GM12878 (cell line): ENCODE data around the gene CRB2. TPM values are rescaled to one million over a fixed set of nuclear protein-coding genes. Genes with fewer than 3 reads are reported as not detected.

Experiments used
- BHLHE40 ChIP-seq, 2 experiments: fragments of 450-650 bp in 1 of 2; IDR thresholded peaks; 2 replicates each; pipeline ENCODE4 v1.6.1; 2011 to 2017; ENCODE audit warnings: low read depth in 2 of 2, borderline replicate concordance in 1 of 2, improper control_type of control experiment in 1 of 2, low read length in 1 of 2, mild to moderate bottlenecking in 1 of 2
- CEBPB ChIP-seq, 2 experiments: fragments of 150-350 bp in 1 of 2; IDR thresholded peaks; 2 replicates each; pipeline ENCODE4 v1.6.1; 2012 to 2014; ENCODE audit warnings: low read depth in 2 of 2, low read length in 2 of 2, borderline replicate concordance in 1 of 2, inconsistent platforms in 1 of 2
- EP300 ChIP-seq, 2 experiments: fragments of 150-350 bp in 1 of 2; IDR thresholded peaks; 2 replicates each; pipeline ENCODE4 v1.6.1; 2011 to 2012; ENCODE audit warnings: low read depth in 2 of 2, low read length in 2 of 2, borderline replicate concordance in 1 of 2, improper control_type of control experiment in 1 of 2, inconsistent platforms in 1 of 2; ENCODE audit not compliant: control insufficient read depth in 1 of 2
- KLF5 ChIP-seq: fragments of 450-650 bp; IDR thresholded peaks from 2 replicates; pipeline ENCODE4 v1.6.1; 2014; ENCODE audit warnings: mild to moderate bottlenecking; ENCODE audit not compliant: partially characterized antibody
- MEF2B ChIP-seq: fragments of 450-650 bp; IDR thresholded peaks from 2 replicates; pipeline ENCODE4 v1.6.1; 2018; ENCODE audit warnings: mild to moderate bottlenecking, moderate library complexity; ENCODE audit not compliant: partially characterized antibody, poor library complexity, severe bottlenecking
- RAD21 ChIP-seq: IDR thresholded peaks from 2 replicates; pipeline ENCODE4 v1.6.1; 2011; ENCODE audit warnings: mild to moderate bottlenecking, low read depth, low read length, moderate library complexity; ENCODE audit not compliant: insufficient read depth
- SIN3A ChIP-seq: IDR thresholded peaks from 2 replicates; pipeline ENCODE4 v1.6.1; 2012; ENCODE audit warnings: low read depth, low read length, improper control_type of control experiment
- polyA plus RNA-seq, 11 experiments: library from polyadenylated mRNA; depleted of rRNA in 4 of 11; unstranded in 6 of 11; stranded (reverse) in 5 of 11; fragments of >200 nt; fragmentation: Nextera tagmentation in 4 of 11; fragmentation: Illumina TruSeq in 1 of 11; extraction: Ambion mirVana in 4 of 11; extraction: Trizol in 1 of 11; gene quantifications; 1 replicate in 1 of 11; 2 replicates in 10 of 11; pipeline versions ENCODE4 v1.2.1 to v1.2.3, GENCODE V29; 2011 to 2016; ENCODE audit warnings: inconsistent platforms in 2 of 11, missing spikeins in 2 of 11, low read depth in 1 of 11
- total RNA-seq, 4 experiments: library from RNA; depleted of rRNA in 3 of 4; stranded (reverse); fragments of >200 nt in 3 of 4; fragmentation: Illumina TruSeq in 1 of 4; extraction: Trizol in 1 of 4; gene quantifications; 2 replicates each; pipeline versions ENCODE4 v1.2.1 to v1.2.3, GENCODE V29; 2013 to 2021
- TF ChIP-seq, protein P1 (sequence below): IDR thresholded peaks from 2 replicates; pipeline ENCODE4 v1.6.1; 2012; ENCODE audit warnings: mild to moderate bottlenecking, low read depth, low read length
- TF ChIP-seq, protein P2 (sequence below): fragments of 450-650 bp; IDR thresholded peaks from 2 replicates; pipeline ENCODE4 v1.6.1; 2018; ENCODE audit warnings: mild to moderate bottlenecking, low read depth, moderate library complexity; ENCODE audit not compliant: partially characterized antibody
- TF ChIP-seq, protein P3 (sequence below): fragments of 450-650 bp; IDR thresholded peaks from 2 replicates; pipeline ENCODE4 v1.6.1; 2017; ENCODE audit warnings: mild to moderate bottlenecking, moderate library complexity
- TF ChIP-seq, protein P4 (sequence below): IDR thresholded peaks from 2 replicates; pipeline ENCODE4 v1.6.1; 2012; ENCODE audit warnings: improper control_type of control experiment, low read depth, low read length; ENCODE audit not compliant: insufficient replicate concordance

Gene CRB2
- total and polyA plus RNA-seq, 10 of the 15 experiments (the other 5 are each of a cell fraction or from before 2014, with no cell fraction given), result 0.01 to 0.80 (median 0.23) TPM; not detected in 3

DNA sequence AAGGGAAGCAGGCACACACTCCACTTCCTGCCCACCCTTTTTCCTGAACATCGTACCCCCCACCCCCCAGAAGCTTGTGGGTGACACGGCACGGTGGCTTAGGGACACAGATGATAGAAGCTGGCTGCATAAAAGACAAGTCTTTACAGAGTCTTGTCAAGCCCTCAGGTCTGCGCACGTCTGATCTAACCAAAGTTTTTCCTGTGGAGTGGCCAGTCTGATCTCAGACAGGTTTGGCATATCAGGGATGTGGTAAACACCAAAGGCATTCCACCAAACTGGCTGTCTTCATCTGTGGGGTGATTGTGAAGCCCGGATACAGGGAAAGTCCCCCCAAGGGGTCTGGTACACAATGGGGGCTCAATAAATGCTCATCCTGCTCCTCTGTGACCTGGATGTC is 50.0 kb downstream of the CRB2 start (continued):
- TF ChIP-seq, protein P1, sequence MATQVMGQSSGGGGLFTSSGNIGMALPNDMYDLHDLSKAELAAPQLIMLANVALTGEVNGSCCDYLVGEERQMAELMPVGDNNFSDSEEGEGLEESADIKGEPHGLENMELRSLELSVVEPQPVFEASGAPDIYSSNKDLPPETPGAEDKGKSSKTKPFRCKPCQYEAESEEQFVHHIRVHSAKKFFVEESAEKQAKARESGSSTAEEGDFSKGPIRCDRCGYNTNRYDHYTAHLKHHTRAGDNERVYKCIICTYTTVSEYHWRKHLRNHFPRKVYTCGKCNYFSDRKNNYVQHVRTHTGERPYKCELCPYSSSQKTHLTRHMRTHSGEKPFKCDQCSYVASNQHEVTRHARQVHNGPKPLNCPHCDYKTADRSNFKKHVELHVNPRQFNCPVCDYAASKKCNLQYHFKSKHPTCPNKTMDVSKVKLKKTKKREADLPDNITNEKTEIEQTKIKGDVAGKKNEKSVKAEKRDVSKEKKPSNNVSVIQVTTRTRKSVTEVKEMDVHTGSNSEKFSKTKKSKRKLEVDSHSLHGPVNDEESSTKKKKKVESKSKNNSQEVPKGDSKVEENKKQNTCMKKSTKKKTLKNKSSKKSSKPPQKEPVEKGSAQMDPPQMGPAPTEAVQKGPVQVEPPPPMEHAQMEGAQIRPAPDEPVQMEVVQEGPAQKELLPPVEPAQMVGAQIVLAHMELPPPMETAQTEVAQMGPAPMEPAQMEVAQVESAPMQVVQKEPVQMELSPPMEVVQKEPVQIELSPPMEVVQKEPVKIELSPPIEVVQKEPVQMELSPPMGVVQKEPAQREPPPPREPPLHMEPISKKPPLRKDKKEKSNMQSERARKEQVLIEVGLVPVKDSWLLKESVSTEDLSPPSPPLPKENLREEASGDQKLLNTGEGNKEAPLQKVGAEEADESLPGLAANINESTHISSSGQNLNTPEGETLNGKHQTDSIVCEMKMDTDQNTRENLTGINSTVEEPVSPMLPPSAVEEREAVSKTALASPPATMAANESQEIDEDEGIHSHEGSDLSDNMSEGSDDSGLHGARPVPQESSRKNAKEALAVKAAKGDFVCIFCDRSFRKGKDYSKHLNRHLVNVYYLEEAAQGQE, result no peak
- TF ChIP-seq KLF5 (no peak), CEBPB (IDR thresholded peaks at IDR 0.05; ENCODE audit: borderline replicate concordance in 1 of 2, low read depth in 2 of 2, low read length in 2 of 2) (no peak), MEF2B (no peak), RAD21 (no peak), SIN3A (no peak), EP300 (IDR thresholded peaks at IDR 0.05; ENCODE audit: borderline replicate concordance in 1 of 2, control insufficient read depth in 1 of 2, low read depth in 2 of 2, low read length in 2 of 2) (no peak), BHLHE40 (IDR thresholded peaks at IDR 0.05; ENCODE audit: borderline replicate concordance in 1 of 2, low read depth in 2 of 2, low read length in 1 of 2) (no peak)
- TF ChIP-seq, protein P2, sequence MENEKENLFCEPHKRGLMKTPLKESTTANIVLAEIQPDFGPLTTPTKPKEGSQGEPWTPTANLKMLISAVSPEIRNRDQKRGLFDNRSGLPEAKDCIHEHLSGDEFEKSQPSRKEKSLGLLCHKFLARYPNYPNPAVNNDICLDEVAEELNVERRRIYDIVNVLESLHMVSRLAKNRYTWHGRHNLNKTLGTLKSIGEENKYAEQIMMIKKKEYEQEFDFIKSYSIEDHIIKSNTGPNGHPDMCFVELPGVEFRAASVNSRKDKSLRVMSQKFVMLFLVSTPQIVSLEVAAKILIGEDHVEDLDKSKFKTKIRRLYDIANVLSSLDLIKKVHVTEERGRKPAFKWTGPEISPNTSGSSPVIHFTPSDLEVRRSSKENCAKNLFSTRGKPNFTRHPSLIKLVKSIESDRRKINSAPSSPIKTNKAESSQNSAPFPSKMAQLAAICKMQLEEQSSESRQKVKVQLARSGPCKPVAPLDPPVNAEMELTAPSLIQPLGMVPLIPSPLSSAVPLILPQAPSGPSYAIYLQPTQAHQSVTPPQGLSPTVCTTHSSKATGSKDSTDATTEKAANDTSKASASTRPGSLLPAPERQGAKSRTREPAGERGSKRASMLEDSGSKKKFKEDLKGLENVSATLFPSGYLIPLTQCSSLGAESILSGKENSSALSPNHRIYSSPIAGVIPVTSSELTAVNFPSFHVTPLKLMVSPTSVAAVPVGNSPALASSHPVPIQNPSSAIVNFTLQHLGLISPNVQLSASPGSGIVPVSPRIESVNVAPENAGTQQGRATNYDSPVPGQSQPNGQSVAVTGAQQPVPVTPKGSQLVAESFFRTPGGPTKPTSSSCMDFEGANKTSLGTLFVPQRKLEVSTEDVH, result no peak
- TF ChIP-seq, protein P3, sequence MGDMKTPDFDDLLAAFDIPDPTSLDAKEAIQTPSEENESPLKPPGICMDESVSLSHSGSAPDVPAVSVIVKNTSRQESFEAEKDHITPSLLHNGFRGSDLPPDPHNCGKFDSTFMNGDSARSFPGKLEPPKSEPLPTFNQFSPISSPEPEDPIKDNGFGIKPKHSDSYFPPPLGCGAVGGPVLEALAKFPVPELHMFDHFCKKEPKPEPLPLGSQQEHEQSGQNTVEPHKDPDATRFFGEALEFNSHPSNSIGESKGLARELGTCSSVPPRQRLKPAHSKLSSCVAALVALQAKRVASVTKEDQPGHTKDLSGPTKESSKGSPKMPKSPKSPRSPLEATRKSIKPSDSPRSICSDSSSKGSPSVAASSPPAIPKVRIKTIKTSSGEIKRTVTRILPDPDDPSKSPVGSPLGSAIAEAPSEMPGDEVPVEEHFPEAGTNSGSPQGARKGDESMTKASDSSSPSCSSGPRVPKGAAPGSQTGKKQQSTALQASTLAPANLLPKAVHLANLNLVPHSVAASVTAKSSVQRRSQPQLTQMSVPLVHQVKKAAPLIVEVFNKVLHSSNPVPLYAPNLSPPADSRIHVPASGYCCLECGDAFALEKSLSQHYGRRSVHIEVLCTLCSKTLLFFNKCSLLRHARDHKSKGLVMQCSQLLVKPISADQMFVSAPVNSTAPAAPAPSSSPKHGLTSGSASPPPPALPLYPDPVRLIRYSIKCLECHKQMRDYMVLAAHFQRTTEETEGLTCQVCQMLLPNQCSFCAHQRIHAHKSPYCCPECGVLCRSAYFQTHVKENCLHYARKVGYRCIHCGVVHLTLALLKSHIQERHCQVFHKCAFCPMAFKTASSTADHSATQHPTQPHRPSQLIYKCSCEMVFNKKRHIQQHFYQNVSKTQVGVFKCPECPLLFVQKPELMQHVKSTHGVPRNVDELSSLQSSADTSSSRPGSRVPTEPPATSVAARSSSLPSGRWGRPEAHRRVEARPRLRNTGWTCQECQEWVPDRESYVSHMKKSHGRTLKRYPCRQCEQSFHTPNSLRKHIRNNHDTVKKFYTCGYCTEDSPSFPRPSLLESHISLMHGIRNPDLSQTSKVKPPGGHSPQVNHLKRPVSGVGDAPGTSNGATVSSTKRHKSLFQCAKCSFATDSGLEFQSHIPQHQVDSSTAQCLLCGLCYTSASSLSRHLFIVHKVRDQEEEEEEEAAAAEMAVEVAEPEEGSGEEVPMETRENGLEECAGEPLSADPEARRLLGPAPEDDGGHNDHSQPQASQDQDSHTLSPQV, result no peak
- TF ChIP-seq, protein P4, sequence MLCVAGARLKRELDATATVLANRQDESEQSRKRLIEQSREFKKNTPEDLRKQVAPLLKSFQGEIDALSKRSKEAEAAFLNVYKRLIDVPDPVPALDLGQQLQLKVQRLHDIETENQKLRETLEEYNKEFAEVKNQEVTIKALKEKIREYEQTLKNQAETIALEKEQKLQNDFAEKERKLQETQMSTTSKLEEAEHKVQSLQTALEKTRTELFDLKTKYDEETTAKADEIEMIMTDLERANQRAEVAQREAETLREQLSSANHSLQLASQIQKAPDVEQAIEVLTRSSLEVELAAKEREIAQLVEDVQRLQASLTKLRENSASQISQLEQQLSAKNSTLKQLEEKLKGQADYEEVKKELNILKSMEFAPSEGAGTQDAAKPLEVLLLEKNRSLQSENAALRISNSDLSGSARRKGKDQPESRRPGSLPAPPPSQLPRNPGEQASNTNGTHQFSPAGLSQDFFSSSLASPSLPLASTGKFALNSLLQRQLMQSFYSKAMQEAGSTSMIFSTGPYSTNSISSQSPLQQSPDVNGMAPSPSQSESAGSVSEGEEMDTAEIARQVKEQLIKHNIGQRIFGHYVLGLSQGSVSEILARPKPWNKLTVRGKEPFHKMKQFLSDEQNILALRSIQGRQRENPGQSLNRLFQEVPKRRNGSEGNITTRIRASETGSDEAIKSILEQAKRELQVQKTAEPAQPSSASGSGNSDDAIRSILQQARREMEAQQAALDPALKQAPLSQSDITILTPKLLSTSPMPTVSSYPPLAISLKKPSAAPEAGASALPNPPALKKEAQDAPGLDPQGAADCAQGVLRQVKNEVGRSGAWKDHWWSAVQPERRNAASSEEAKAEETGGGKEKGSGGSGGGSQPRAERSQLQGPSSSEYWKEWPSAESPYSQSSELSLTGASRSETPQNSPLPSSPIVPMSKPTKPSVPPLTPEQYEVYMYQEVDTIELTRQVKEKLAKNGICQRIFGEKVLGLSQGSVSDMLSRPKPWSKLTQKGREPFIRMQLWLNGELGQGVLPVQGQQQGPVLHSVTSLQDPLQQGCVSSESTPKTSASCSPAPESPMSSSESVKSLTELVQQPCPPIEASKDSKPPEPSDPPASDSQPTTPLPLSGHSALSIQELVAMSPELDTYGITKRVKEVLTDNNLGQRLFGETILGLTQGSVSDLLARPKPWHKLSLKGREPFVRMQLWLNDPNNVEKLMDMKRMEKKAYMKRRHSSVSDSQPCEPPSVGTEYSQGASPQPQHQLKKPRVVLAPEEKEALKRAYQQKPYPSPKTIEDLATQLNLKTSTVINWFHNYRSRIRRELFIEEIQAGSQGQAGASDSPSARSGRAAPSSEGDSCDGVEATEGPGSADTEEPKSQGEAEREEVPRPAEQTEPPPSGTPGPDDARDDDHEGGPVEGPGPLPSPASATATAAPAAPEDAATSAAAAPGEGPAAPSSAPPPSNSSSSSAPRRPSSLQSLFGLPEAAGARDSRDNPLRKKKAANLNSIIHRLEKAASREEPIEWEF, result no peak
